ENCODE results near the gene PCK2.
"Not testable (repeated sequence)": the region's sequence is repeated elsewhere in the genome, so short reads cannot be mapped to it uniquely, and the experiment has no call there.

Gene PCK2

DNA sequence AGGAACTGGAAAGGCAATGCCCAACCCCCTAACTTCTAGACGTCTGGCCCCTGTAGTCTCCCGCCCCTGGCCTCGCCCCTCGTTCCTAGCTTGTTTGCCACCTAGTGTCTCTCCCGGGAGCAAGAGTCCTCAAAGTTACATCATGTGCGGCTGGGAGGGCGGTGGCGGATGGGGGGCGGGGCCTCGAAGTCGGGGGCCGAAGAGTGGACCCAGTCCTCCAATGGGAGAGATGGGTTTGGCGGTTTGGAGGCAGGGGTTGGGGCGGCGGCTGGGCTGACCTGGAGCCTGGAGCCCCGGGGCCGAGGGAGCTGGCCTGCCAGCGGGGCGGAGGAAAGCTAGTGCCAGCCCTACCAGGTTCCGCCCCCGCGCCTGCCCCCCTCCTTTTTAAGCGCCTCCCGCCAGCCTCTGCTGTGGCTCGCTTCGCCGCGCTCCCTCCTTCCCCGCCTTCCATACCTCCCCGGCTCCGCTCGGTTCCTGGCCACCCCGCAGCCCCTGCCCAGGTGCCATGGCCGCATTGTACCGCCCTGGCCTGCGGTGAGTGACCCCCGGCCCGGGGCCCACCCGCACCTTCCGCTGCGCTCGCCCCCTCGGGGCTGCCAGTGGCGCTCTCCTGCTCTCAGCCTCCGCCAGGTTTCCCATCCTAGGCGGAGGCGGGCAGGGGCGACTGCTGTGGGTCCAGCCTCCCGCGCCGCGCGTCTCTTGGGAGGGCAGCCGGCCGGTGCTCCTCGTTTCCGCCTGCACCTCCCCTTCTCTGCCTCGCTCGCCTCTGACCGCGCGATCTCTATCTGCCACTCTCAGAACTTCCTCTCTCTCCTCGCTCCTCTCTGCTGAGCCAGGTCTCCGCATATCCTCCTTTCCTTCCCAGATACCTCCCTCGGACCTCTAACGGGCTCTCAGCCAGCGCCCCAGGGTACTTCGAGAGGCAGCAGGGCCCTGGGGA lies at the start of gene PCK2:
Gene PCK2 (plus strand): TSS at position 411 of the 940 bp plus-strand sequence. CDS start 95 bp downstream, at position 506.
- DNase-seq: peak; percentile 91

DNA sequence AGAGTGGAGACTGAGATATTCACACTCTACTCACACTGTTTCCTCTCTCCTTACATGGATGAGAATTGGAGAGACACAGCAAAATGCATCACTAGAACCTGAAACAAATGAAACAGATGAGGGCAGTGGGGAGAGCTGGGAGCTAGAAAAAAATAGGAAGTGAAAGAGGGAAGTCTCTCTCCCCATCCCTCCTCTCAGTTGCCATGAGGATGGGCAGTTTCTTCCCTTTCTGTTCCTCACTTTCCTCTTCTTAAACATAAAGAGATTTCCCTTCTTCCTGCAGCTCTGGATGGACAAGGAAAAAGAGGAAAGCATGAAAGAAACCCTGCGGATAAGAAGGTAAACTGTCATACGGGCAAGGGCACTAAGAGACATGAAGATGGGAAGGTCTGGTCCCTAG lies 45.1 kb upstream of the PCK2 start:
- DNase-seq: not testable (repeated sequence)

DNA sequence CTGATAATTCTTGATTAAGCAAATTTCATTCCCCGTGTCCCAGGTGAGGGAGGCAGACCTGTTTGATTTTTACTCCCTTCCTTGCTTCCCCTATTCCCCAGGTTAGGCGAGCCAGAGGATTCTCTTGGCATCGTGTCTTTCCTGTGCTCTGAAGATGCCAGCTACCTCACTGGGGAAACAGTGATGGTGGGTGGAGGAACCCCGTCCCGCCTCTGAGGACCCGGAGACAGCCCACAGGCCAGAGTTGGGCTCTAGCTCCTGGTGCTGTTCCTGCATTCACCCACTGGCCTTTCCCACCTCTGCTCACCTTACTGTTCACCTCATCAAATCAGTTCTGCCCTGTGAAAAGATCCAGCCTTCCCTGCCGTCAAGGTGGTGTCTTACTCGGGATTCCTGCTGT lies 43.4 kb upstream of the PCK2 start:
- not testable (repeated sequence) for DNase-seq

GRCh38 chr14:24051176-24051788 lies 42.8 kb upstream of the PCK2 start:
- DNase-seq: no peak

GRCh38 chr14:24051789-24052655 lies 42.1 kb upstream of the PCK2 start, which contains the start of gene CARMIL3:
CARMIL3 (plus strand) TSS chr14:24052009; CDS start chr14:24052154, 145 bp downstream.
- peak; percentile 76 for DNase-seq

DNA sequence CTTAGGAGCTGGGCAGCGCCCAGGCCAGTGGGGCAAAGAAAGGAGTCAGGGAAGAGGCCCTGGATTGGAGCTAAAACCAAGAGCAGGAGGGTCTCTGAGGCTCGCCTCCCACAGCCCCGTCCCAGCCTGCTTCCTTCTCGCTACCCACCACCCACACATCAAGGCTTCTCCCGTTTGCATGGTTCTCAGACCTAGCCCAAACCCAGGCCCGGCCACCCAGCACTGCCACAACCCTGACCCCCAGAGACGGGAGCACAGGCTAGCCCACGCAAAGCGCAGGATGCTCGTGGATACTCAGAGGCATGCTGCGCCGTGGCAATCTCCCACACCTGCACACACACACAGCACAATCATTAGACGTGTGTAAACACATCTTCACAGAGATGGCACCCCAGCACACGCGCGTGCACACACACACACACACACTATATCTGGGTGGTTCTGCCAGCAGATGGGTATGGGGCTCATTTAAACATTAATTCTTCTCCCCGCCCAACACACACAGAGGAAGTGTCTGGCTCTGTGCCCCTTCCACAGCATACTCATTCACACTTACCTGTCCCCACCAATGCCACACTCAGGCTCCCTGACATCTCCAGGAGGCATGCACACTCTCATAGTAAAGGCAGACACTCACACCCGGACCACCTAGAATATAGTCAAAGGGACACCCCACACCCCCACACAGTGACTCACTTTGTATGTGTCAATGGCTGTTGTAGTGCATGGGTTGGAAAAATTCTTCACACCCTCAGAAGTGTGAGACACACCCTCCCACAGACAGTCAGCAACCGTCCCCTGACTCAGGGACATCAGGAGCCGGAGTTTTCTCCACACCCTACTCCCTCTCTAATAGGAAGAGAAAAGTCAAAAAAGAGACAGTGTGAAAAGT lies 41.2 kb upstream of the PCK2 start:
- no peak for DNase-seq

GRCh38 chr14:24053548-24054323 lies 40.4 kb upstream of the PCK2 start:
- no peak for DNase-seq

GRCh38 chr14:24054324-24054641 lies 39.8 kb upstream of the PCK2 start:
- no peak for DNase-seq

- DNase-seq: no peak
Measured at GRCh38 chr14:24054646-24055045, 39.5 kb upstream of the PCK2 start.

GRCh38 chr14:24055971-24056799 lies 37.9 kb upstream of the PCK2 start:
- no peak for DNase-seq

- DNase-seq: no peak
Measured at GRCh38 chr14:24056800-24057184, 37.3 kb upstream of the PCK2 start.

DNA sequence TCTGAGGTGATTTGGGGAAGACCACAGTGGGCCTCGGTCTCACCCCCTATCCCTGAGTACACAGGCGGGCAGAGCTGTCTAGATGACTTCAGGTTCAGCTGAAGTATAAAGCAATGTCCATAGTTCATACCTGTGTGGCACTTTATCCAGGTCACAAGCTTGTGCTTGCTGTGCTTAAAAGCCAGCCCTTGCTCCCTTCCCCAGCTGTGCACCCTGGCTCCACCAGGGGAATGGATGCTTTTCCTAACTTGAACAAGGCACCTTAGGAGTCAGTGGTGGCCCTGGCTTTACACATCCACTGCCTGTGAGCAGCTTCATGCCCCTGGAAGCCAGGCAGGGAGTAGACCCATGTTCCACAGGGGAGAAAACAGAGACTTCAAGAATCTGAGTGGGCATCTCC lies 36.8 kb upstream of the PCK2 start:
- DNase-seq: no peak

- no peak for DNase-seq
Measured at GRCh38 chr14:24057867-24058259, 36.2 kb upstream of the PCK2 start.

- DNase-seq: no peak
Measured at GRCh38 chr14:24058260-24058950, 35.7 kb upstream of the PCK2 start.

GRCh38 chr14:24058951-24059475 lies 35.1 kb upstream of the PCK2 start:
- DNase-seq: no peak

DNA sequence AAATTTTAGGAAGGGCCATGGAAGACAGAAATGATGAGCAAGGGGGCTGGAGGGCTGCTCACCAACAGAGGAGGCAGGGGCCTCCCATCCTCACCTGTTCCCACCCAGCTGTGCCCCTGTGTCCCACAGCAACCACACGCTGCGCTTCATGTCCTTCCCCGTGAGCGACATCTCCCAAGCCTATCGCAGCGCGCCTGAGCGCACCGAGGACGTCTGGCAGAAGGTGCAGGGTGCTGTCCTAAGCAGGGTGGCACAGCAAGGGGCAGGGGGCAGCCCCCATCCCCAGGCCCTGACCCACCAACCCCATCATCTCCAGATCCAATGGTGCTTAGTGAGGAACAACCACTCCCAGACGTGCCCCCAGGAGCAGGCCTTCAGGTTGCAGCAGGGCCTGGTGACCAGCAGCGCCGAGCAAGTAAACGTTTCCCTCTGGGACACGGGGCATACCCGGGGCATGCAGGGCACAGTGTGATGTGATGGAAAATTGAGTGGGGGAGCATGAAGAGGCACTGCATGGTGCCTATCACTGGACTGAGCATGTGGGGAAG lies 34.2 kb upstream of the PCK2 start:
- no peak for DNase-seq

DNA sequence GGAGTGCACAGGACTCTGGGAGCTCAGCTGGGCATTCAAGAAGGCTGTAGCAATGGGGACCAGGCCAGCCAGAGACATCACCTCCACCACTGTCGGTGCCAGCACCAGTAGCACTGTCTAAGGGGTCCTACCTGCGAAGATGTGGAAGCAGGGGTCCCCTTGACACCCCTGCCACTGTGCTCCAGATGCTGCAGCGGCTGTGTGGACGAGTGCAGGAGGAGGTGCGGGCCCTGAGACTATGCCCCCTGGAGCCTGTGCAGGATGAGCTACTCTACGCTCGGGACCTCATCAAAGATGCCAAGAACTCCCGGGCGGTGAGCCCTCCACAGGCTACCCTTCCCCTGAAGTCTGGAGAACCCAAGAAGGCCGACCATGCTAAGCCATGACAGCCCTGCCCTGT lies 33.7 kb upstream of the PCK2 start:
- no peak for DNase-seq

DNA sequence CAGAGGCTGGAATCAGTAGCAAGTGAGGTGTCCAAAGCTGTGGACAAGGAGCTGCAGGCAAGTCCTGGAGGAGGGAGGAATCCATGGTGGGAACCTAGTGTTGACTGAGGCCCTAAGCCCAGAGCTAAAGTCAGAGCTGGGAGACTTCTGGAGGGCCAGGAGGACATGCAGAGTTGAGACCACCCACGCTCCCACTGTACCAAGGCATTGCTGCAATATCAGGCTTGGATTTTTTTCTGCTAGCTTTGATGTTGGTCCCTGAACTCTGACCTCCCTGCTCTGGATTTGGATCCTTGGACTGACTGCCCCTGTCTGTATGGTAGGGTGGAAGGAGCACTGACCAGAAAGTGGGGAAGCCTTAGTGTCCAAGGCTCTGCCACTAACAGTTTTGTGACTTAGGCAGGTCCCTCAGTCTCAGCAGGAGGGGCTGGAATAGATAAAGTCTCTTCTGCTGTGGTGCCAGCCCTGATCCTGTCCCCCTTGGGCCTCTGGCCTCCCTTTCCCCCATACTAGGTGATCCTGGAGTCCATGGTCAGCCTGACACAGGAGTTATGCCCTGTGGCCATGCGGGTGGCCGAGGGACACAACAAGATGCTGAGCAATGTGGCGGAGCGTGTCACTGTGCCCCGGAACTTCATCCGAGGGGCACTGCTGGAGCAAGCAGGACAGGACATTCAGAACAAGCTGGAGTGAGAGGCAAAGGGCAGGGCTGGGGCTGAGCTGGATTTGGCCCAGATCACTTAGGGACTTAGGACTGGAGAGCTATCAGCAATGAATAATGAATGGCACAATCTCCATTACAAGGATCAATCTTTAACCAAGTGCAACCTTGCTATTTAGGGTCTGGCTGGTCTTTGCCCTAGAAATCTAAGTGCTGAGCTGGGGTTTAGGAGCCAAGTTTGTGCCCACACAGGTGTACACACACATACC lies 32.9 kb upstream of the PCK2 start:
- no peak for DNase-seq

Measured in NCI-H1105 treated with DMSO at 0.1 percent for 48 hours (cell line).